Right ventricle myocardium inferior (tissue), 1 donor: ENCODE data around the gene ANO6. TPM values are rescaled to one million over a fixed set of nuclear protein-coding genes. Genes with fewer than 3 reads are reported as not detected.

Experiments
- total RNA-seq: library from RNA; stranded (reverse); fragmentation: NEBNext Ultra II Directional; extraction: Animal tissue kit (Norgen Biotek cat#: 25700); gene quantifications from one replicate; pipeline ENCODE4 v1.2.1, GENCODE V29; 2021
- donor health status: DM: no; HTN: yes; CAD: no; lungs with severe emphysema.

Gene ANO6
- total RNA-seq, 1 donor from 2014 or later: 49.0 TPM

Other genes starting within 250 kb of the ANO6 start
- 0.24 TPM for gene DBX2, start 165.0 kb upstream of the ANO6 start, total RNA-seq